Panc1 (cell line): Measurements from ENCODE around the gene OR6C74. TPM values are rescaled to one million over a fixed set of nuclear protein-coding genes. Genes with fewer than 3 reads are reported as not detected.

ENCODE experiments used
- ATAC-seq: fragments of 200-7000 bp; cut with Tn5 transposase; 2 replicates; pipeline ENCODE4 v1.9.1; 2020; ENCODE audit warnings: mild to moderate bottlenecking, moderate library complexity
- BruUV-seq: library from RNA; stranded (reverse); fragments of 400-500 nt; replicated peaks from 2 replicates; lab custom pipeline; 2021; lab: Mats Ljungman, UMichigan
- CTCF ChIA-PET: fragments of 300-600 bp; sonication (Branson Sonifier 250); formaldehyde crosslinking; loops from one replicate; lab custom pipeline; 2022; ENCODE audit warnings: antibody characterized with exemption; lab: Charles Lee
- POLR2A ChIA-PET: fragments of 300-600 bp; sonication (Branson Sonifier 250); formaldehyde crosslinking; loops from one replicate; lab custom pipeline; 2022; ENCODE audit warnings: antibody characterized with exemption; lab: Charles Lee
- DNase-seq: peaks from one replicate; pipeline ENCODE4 v3.0.0-alpha.2; 2010; ENCODE audit warnings: low read depth, low spot score
- H3K27ac ChIP-seq: 2 replicates; pipeline ENCODE4 v1.5.1; 2011; ENCODE audit warnings: mild to moderate bottlenecking, low read length, inconsistent platforms
- H3K27me3 ChIP-seq: fragments of 200-500 bp; sonication (Bioruptor generic); 2 replicates; pipeline ENCODE4 v1.6.0; 2014; ENCODE audit warnings: low read length, inconsistent platforms; ENCODE audit not compliant: control insufficient read depth, insufficient read depth
- H3K36me3 ChIP-seq: fragments of 200-500 bp; sonication (Bioruptor generic); 2 replicates; pipeline ENCODE4 v1.5.1; 2014; ENCODE audit warnings: inconsistent platforms, mild to moderate bottlenecking, low read length, moderate library complexity; ENCODE audit not compliant: control insufficient read depth, insufficient read depth
- H3K4me1 ChIP-seq: 2 replicates; pipeline ENCODE4 v1.5.1; 2011; ENCODE audit warnings: inconsistent platforms, mild to moderate bottlenecking, low read length, moderate library complexity; ENCODE audit not compliant: control insufficient read depth, insufficient read depth
- H3K4me3 ChIP-seq, 2 experiments: 2 replicates each; pipeline ENCODE4 v1.5.1; 2011 to 2012; ENCODE audit warnings: low read depth in 2 of 2, low read length in 2 of 2, mild to moderate bottlenecking in 2 of 2, inconsistent platforms in 1 of 2, moderate library complexity in 1 of 2
- H3K9me3 ChIP-seq: fragments of 200-500 bp; sonication (Bioruptor generic); 2 replicates; pipeline ENCODE4 v1.5.1; 2014; ENCODE audit warnings: low read depth, mild to moderate bottlenecking, inconsistent platforms, low read length, moderate library complexity; ENCODE audit not compliant: control insufficient read depth, insufficient read depth
- POLR2AphosphoS5 ChIP-seq: IDR thresholded peaks from 2 replicates; pipeline ENCODE4 v1.6.1; 2012; ENCODE audit warnings: mild to moderate bottlenecking, low read depth, low read length, moderate library complexity
- SIN3A ChIP-seq: IDR thresholded peaks from 2 replicates; pipeline ENCODE4 v1.6.1; 2012; ENCODE audit warnings: low read depth, mild to moderate bottlenecking, low read length, moderate library complexity, borderline replicate concordance; ENCODE audit not compliant: insufficient read depth
- TCF7L2 ChIP-seq: IDR thresholded peaks from 2 replicates; pipeline ENCODE4 v1.6.1; 2011; ENCODE audit warnings: mild to moderate bottlenecking, low read depth, low read length, inconsistent platforms
- in situ Hi-C: cut with HindIII; loops from 2 replicates; pipeline ENCODE4 v1.10.0; 2016; ENCODE audit warnings: low sequenced_read_pairs, low pct_unique_long_range_greater_than_20kb
- intact Hi-C: fragments of 100-400 bp; cut with micrococcal nuclease; formaldehyde crosslinking; loops from one replicate; pipeline ENCODE4 v1.10.0; 2022; ENCODE audit not compliant: unreplicated experiment
- total RNA-seq: library from RNA; stranded (reverse); gene quantifications from one replicate; pipeline ENCODE4 v1.2.1, GENCODE V29; 2021; ENCODE audit not compliant: unreplicated experiment
- TF ChIP-seq, protein P1 (sequence below), 2 experiments: IDR thresholded peaks; 2 replicates each; pipeline ENCODE4 v1.6.1; 2011 to 2012; ENCODE audit warnings: low read depth in 2 of 2, control low read depth in 1 of 2, low read length in 1 of 2, mild to moderate bottlenecking in 1 of 2, moderate library complexity in 1 of 2; ENCODE audit not compliant: insufficient read depth in 1 of 2
- TF ChIP-seq, protein P2 (sequence below): fragments of 450-650 bp; IDR thresholded peaks from 2 replicates; pipeline ENCODE4 v1.5.1; 2017; ENCODE audit warnings: mild to moderate bottlenecking

OR6C74 gene
- total RNA-seq, 1 experiment from 2014 or later, result not detected

DNA sequence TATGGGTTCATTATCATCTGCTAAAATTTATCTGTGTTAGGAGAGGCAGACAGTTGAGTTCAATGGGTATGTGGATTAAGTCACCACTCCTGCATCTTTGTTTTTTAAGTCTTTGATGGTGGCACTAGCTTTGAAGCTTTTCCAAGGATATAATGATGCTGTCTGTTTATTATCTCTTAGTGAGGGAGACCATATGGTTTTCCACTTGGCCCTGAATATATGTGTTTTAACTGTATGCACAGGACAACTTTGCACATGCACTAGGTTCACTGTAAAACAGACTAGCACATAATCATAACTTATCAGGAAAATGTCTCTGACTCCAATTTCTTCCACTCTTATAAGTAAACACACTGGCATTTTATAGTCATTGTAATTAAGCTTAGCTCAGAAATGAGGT, 8.9 kb downstream of the OR6C74 start:
- no peaks in the 10 kb centered on the region for H3K27me3 ChIP-seq
- ChIA-PET POLR2A (no interaction called here), CTCF (no interaction called here)
- no peak overlapping the region for H3K27ac ChIP-seq
- no peak for ATAC-seq
- no peak overlapping the region for H3K4me3 ChIP-seq
- no peak for DNase-seq
- TF ChIP-seq, protein P1, sequence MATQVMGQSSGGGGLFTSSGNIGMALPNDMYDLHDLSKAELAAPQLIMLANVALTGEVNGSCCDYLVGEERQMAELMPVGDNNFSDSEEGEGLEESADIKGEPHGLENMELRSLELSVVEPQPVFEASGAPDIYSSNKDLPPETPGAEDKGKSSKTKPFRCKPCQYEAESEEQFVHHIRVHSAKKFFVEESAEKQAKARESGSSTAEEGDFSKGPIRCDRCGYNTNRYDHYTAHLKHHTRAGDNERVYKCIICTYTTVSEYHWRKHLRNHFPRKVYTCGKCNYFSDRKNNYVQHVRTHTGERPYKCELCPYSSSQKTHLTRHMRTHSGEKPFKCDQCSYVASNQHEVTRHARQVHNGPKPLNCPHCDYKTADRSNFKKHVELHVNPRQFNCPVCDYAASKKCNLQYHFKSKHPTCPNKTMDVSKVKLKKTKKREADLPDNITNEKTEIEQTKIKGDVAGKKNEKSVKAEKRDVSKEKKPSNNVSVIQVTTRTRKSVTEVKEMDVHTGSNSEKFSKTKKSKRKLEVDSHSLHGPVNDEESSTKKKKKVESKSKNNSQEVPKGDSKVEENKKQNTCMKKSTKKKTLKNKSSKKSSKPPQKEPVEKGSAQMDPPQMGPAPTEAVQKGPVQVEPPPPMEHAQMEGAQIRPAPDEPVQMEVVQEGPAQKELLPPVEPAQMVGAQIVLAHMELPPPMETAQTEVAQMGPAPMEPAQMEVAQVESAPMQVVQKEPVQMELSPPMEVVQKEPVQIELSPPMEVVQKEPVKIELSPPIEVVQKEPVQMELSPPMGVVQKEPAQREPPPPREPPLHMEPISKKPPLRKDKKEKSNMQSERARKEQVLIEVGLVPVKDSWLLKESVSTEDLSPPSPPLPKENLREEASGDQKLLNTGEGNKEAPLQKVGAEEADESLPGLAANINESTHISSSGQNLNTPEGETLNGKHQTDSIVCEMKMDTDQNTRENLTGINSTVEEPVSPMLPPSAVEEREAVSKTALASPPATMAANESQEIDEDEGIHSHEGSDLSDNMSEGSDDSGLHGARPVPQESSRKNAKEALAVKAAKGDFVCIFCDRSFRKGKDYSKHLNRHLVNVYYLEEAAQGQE (IDR thresholded peaks at IDR 0.05; ENCODE audit: insufficient read depth in 1 of 2, low read depth in 2 of 2, low read length in 1 of 2), result no peak
- TF ChIP-seq POLR2AphosphoS5 (no peak), TCF7L2 (no peak), SIN3A (no peak)
- TF ChIP-seq, protein P2, sequence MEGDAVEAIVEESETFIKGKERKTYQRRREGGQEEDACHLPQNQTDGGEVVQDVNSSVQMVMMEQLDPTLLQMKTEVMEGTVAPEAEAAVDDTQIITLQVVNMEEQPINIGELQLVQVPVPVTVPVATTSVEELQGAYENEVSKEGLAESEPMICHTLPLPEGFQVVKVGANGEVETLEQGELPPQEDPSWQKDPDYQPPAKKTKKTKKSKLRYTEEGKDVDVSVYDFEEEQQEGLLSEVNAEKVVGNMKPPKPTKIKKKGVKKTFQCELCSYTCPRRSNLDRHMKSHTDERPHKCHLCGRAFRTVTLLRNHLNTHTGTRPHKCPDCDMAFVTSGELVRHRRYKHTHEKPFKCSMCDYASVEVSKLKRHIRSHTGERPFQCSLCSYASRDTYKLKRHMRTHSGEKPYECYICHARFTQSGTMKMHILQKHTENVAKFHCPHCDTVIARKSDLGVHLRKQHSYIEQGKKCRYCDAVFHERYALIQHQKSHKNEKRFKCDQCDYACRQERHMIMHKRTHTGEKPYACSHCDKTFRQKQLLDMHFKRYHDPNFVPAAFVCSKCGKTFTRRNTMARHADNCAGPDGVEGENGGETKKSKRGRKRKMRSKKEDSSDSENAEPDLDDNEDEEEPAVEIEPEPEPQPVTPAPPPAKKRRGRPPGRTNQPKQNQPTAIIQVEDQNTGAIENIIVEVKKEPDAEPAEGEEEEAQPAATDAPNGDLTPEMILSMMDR, result no peak
- H3K4me1 ChIP-seq, result no peaks in the 10 kb centered on the region
- intact Hi-C loops, result no loop called here
- in situ Hi-C loops, result no loop called here
- H3K9me3 ChIP-seq, result no peaks in the 10 kb centered on the region
- H3K36me3 ChIP-seq, result no peaks in the 10 kb centered on the region
- BruUV-seq, result no TSS peak

DNA sequence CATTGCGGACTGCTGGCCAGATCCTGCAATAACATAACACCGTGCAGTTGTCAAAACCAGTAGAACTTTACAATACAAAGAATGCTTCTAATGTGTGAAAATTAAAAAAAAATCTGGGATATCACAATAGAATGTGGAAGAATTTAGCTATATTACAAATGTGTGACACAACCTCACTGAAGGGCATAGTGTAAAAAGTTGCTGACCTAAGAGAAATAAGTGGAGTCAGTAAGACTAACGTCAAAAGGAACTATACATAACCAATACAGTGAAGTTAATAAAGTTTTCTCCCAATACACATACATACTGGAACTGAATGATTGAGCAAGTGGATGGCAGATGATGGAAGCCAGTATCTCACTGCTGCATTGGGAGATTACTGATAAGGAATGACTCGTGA, 12.4 kb downstream of the OR6C74 start:
- intact Hi-C loops (no loop called here), in situ Hi-C loops (no loop called here)
- H3K4me1 ChIP-seq, result no peaks in the 10 kb centered on the region
- no peak for ATAC-seq
- ChIA-PET POLR2A (no interaction called here), CTCF (no interaction called here)
- H3K27me3 ChIP-seq, result peaks cover 2% of the 10 kb centered on the region; the same call in 1 of the 2 replicates
- no TSS peak for BruUV-seq
- no peaks in the 10 kb centered on the region for H3K9me3 ChIP-seq
- no peak for TF ChIP-seq POLR2AphosphoS5
- no peak for TF ChIP-seq SIN3A
- TF ChIP-seq, protein P2, result no peak
- TF ChIP-seq, protein P1 (IDR thresholded peaks at IDR 0.05; ENCODE audit: insufficient read depth in 1 of 2, low read depth in 2 of 2, low read length in 1 of 2), result no peak
- no peak for TF ChIP-seq TCF7L2
- H3K27ac ChIP-seq, result no peak overlapping the region
- H3K36me3 ChIP-seq, result no peaks in the 10 kb centered on the region
- no peak for DNase-seq
- no peak overlapping the region for H3K4me3 ChIP-seq
